Liver (tissue), 9 donors: Measurements from ENCODE around the gene WFIKKN2. TPM values are rescaled to one million over a fixed set of nuclear protein-coding genes. Genes with fewer than 3 reads are reported as not detected.

Source experiments
- DNase-seq: peaks from one replicate; pipeline ENCODE4 v3.0.0-alpha.2; 2017; ENCODE audit warnings: low spot score
- H3K27ac ChIP-seq, 2 donors: one replicate each; pipeline ENCODE4 v1.7.0; 2013; ENCODE audit warnings: inconsistent platforms in 2 of 2, low read length in 2 of 2, control low read depth in 1 of 2, low read depth in 1 of 2, mild to moderate bottlenecking in 1 of 2
- H3K27me3 ChIP-seq, 4 donors: one replicate each; pipeline versions ENCODE4 v1.6.1 to v1.7.0; 2013; ENCODE audit warnings: low read length in 3 of 4, inconsistent platforms in 1 of 4, mild to moderate bottlenecking in 1 of 4, moderate library complexity in 1 of 4; ENCODE audit not compliant: control insufficient read depth in 4 of 4, insufficient read depth in 4 of 4
- H3K36me3 ChIP-seq, 4 donors: one replicate each; pipeline versions ENCODE4 v1.6.1 to v1.7.0; 2013; ENCODE audit warnings: low read length in 3 of 4, mild to moderate bottlenecking in 3 of 4, low read depth in 1 of 4, moderate library complexity in 1 of 4; ENCODE audit not compliant: control insufficient read depth in 4 of 4, insufficient read depth in 3 of 4
- H3K4me1 ChIP-seq, 4 donors: one replicate each; pipeline versions ENCODE4 v1.6.1 to v1.7.0; 2013; ENCODE audit warnings: low read length in 3 of 4, mild to moderate bottlenecking in 3 of 4, moderate library complexity in 1 of 4; ENCODE audit not compliant: control insufficient read depth in 4 of 4, insufficient read depth in 4 of 4
- H3K4me3 ChIP-seq, 3 donors: one replicate each; pipeline versions ENCODE4 v1.6.1 to v1.7.0; 2013; ENCODE audit warnings: low read length in 3 of 3, control low read depth in 1 of 3, low read depth in 1 of 3, mild to moderate bottlenecking in 1 of 3
- H3K9ac ChIP-seq, 2 donors: one replicate each; pipeline ENCODE4 v1.7.0; 2013; ENCODE audit warnings: low read length in 2 of 2, mild to moderate bottlenecking in 2 of 2, moderate library complexity in 2 of 2, control low read depth in 1 of 2, low read depth in 1 of 2
- H3K9me3 ChIP-seq, 4 donors: one replicate each; pipeline versions ENCODE4 v1.6.1 to v1.7.0; 2013; ENCODE audit warnings: low read length in 3 of 4; ENCODE audit not compliant: control insufficient read depth in 4 of 4
- CTCF ChIP-seq: fragments of 150-350 bp; IDR thresholded peaks from 2 replicates; pipeline ENCODE4 v1.5.1; 2017; ENCODE audit warnings: improper control_type of control experiment, low read depth, low read length; ENCODE audit not compliant: missing input control
- EGR1 ChIP-seq, 2 donors: IDR thresholded peaks; 2 replicates each; pipeline ENCODE4 v1.6.1; 2016 to 2018; ENCODE audit warnings: antibody characterized with exemption in 2 of 2, low read depth in 2 of 2
- FOXA1 ChIP-seq: IDR thresholded peaks from 2 replicates; pipeline ENCODE4 v1.6.1; 2016; ENCODE audit warnings: antibody characterized with exemption
- FOXA2 ChIP-seq: IDR thresholded peaks from 2 replicates; pipeline ENCODE4 v1.6.1; 2016; ENCODE audit warnings: antibody characterized with exemption
- GABPA ChIP-seq, 2 donors: IDR thresholded peaks in 1 of 2; conservative IDR thresholded peaks in 1 of 2; 2 replicates each; pipeline ENCODE4 v1.6.1; 2016; ENCODE audit warnings: antibody characterized with exemption in 2 of 2, mild to moderate bottlenecking in 1 of 2, moderate library complexity in 1 of 2
- HNF4A ChIP-seq, 2 donors: conservative IDR thresholded peaks; 2 replicates each; pipeline ENCODE4 v1.6.1; 2016; ENCODE audit warnings: antibody characterized with exemption in 2 of 2, mild to moderate bottlenecking in 2 of 2
- HNF4G ChIP-seq: IDR thresholded peaks from 2 replicates; pipeline ENCODE4 v1.6.1; 2016; ENCODE audit warnings: antibody characterized with exemption
- JUND ChIP-seq, 2 donors: IDR thresholded peaks; 2 replicates each; pipeline ENCODE4 v1.6.1; 2016; ENCODE audit warnings: antibody characterized with exemption in 2 of 2
- MAX ChIP-seq: IDR thresholded peaks from 2 replicates; pipeline ENCODE4 v1.6.1; 2016; ENCODE audit warnings: antibody characterized with exemption
- NR2F2 ChIP-seq: IDR thresholded peaks from 2 replicates; pipeline ENCODE4 v1.6.1; 2016; ENCODE audit warnings: antibody characterized with exemption
- RAD21 ChIP-seq, 2 donors: IDR thresholded peaks; 2 replicates each; pipeline ENCODE4 v1.6.1; 2016; ENCODE audit warnings: antibody characterized with exemption in 2 of 2, mild to moderate bottlenecking in 2 of 2
- RXRA ChIP-seq, 2 donors: IDR thresholded peaks; 2 replicates each; pipeline ENCODE4 v1.6.1; 2017 to 2018; ENCODE audit warnings: antibody characterized with exemption in 2 of 2, mild to moderate bottlenecking in 1 of 2
- SP1 ChIP-seq: IDR thresholded peaks from 2 replicates; pipeline ENCODE4 v1.6.1; 2018; ENCODE audit warnings: antibody characterized with exemption, mild to moderate bottlenecking
- TAF1 ChIP-seq: conservative IDR thresholded peaks from 2 replicates; pipeline ENCODE4 v1.6.1; 2016; ENCODE audit warnings: antibody characterized with exemption, mild to moderate bottlenecking
- YY1 ChIP-seq: IDR thresholded peaks from 2 replicates; pipeline ENCODE4 v1.6.1; 2016; ENCODE audit warnings: antibody characterized with exemption, mild to moderate bottlenecking
- WGBS: extraction: QIAGEN DNeasy Blood & Tissue Kit; methylation state at CpG from one replicate; pipeline ENCODE4 v1.1.7; 2013; 5-methylcytosine and 5-hydroxymethylcytosine counted together
- polyA plus RNA-seq, 2 donors: library from polyadenylated mRNA; stranded (reverse) in 1 of 2; unstranded in 1 of 2; fragments of 200-250 nt in 1 of 2; fragments of >200 nt in 1 of 2; fragmentation: Nextera tagmentation in 1 of 2; extraction: Ambion mirVana in 1 of 2; gene quantifications; one replicate each; pipeline versions ENCODE4 v1.2.1 to v1.2.3, GENCODE V29; 2013 to 2015
- total RNA-seq, 2 donors: library from RNA; depleted of rRNA; stranded (reverse); fragments of >200 nt; gene quantifications; one replicate each; pipeline ENCODE4 v1.2.3, GENCODE V29; 2014
- TF ChIP-seq, protein P1 (sequence below): IDR thresholded peaks from 2 replicates; pipeline ENCODE4 v1.6.1; 2016; ENCODE audit warnings: antibody characterized with exemption
- TF ChIP-seq, protein P2 (sequence below): IDR thresholded peaks from 2 replicates; pipeline ENCODE4 v1.6.1; 2016; ENCODE audit warnings: antibody characterized with exemption, mild to moderate bottlenecking
- donor health status: healthy.
- donor health status: healthy.
- donor health status: healthy.
- donor health status: healthy.
- donor health status: healthy.

Gene WFIKKN2
- total and polyA plus RNA-seq, 4 donors = 0.02 to 0.19 (median 0.07) TPM; not detected in 1

GRCh38 chr17:50816271-50816670, 19.1 kb upstream of the WFIKKN2 start:
- DNase-seq = no peak
- no peak overlapping the region for H3K4me3 ChIP-seq

More at GRCh38 chr17:50816271-50816670, 19.1 kb upstream of the WFIKKN2 start:
- Histone ChIP-seq H3K36me3 (no peaks in the 10 kb centered on the region), H3K4me1 (peaks cover 3 to 10% (median 6%) of the 10 kb centered on the region in 4 donors), H3K9ac (no peak overlapping the region), H3K27ac (no peak overlapping the region), H3K27me3 (no peaks in the 10 kb centered on the region), H3K9me3 (no peaks in the 10 kb centered on the region)
- TF ChIP-seq, protein P1, sequence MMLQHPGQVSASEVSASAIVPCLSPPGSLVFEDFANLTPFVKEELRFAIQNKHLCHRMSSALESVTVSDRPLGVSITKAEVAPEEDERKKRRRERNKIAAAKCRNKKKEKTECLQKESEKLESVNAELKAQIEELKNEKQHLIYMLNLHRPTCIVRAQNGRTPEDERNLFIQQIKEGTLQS = no peak
- TF ChIP-seq HNF4A (conservative IDR thresholded peaks at IDR 0.05) (no peak), CTCF (no peak), FOXA2 (no peak), JUND (IDR thresholded peaks at IDR 0.05) (no peak), GABPA (IDR thresholded peaks at IDR 0.05 in 1 of 2, conservative IDR thresholded peaks at IDR 0.05 in 1 of 2) (no peak), TAF1 (no peak), MAX (no peak), EGR1 (IDR thresholded peaks at IDR 0.05; ENCODE audit: low read depth in 2 of 2) (no peak), YY1 (no peak), FOXA1 (no peak), NR2F2 (no peak), SP1 (no peak), HNF4G (no peak), RAD21 (IDR thresholded peaks at IDR 0.05) (no peak), RXRA (IDR thresholded peaks at IDR 0.05) (no peak)
- TF ChIP-seq, protein P2, sequence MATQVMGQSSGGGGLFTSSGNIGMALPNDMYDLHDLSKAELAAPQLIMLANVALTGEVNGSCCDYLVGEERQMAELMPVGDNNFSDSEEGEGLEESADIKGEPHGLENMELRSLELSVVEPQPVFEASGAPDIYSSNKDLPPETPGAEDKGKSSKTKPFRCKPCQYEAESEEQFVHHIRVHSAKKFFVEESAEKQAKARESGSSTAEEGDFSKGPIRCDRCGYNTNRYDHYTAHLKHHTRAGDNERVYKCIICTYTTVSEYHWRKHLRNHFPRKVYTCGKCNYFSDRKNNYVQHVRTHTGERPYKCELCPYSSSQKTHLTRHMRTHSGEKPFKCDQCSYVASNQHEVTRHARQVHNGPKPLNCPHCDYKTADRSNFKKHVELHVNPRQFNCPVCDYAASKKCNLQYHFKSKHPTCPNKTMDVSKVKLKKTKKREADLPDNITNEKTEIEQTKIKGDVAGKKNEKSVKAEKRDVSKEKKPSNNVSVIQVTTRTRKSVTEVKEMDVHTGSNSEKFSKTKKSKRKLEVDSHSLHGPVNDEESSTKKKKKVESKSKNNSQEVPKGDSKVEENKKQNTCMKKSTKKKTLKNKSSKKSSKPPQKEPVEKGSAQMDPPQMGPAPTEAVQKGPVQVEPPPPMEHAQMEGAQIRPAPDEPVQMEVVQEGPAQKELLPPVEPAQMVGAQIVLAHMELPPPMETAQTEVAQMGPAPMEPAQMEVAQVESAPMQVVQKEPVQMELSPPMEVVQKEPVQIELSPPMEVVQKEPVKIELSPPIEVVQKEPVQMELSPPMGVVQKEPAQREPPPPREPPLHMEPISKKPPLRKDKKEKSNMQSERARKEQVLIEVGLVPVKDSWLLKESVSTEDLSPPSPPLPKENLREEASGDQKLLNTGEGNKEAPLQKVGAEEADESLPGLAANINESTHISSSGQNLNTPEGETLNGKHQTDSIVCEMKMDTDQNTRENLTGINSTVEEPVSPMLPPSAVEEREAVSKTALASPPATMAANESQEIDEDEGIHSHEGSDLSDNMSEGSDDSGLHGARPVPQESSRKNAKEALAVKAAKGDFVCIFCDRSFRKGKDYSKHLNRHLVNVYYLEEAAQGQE = no peak
- WGBS = 90% methylated on average over 5 of the region's 5 CpGs
